GM18511 (cell line): Measurements from ENCODE around the gene SLC2A14.
"Not testable (repeated sequence)": the region's sequence is repeated elsewhere in the genome, so short reads cannot be mapped to it uniquely, and the experiment has no call there.

Experiments
- ATAC-seq: cut with Tn5 transposase; IDR thresholded peaks from one replicate; pipeline ENCODE4 v1.9.1; 2021; ENCODE audit warnings: mild to moderate bottlenecking, moderate library complexity; ENCODE audit not compliant: unreplicated experiment

Gene SLC2A14

GRCh38 chr12:7872566-7873319 lies at the start of gene SLC2A14:
TSS of gene SLC2A14 (minus strand) at chr12:7872915. CDS start at chr12:7869880, 3,035 bp downstream.
- ATAC-seq: no peak

DNA sequence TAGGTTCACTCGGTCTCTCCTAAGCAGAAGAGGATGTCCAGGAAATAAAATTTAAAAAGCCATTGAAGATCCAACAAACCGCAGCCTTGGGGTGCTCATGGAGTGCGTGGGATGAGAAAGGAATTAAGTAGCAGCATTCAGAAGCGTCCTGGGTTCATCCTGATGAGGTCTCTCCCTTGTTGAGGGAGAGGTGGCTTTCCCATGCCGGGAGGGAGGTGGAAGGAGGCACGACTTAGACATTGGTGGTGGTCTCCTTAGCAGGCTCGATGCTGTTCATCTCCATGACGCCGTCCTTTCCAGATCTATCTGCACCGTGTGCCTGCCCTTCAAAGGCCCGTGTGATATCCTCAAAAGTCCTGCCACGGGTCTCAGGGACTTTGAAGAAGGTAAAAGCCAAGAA lies 48.5 kb upstream of the SLC2A14 start:
- ATAC-seq: not testable (repeated sequence)

DNA sequence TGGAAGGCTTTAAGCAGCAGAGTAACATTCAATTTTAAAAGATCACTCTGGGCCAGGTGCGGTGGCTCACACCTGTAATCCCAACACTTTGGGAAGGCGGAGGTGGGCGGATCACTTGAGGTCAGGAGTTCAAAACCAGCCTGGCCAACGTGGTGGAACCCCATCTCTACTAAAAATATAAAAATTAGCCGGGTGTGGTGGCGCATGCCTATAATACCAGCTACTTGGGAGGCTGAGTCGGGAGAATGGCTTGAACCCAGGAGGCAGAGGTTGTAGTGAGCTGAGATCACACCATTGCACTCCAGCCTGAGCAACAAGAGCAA lies 45.5 kb upstream of the SLC2A14 start:
- ATAC-seq: not testable (repeated sequence)

DNA sequence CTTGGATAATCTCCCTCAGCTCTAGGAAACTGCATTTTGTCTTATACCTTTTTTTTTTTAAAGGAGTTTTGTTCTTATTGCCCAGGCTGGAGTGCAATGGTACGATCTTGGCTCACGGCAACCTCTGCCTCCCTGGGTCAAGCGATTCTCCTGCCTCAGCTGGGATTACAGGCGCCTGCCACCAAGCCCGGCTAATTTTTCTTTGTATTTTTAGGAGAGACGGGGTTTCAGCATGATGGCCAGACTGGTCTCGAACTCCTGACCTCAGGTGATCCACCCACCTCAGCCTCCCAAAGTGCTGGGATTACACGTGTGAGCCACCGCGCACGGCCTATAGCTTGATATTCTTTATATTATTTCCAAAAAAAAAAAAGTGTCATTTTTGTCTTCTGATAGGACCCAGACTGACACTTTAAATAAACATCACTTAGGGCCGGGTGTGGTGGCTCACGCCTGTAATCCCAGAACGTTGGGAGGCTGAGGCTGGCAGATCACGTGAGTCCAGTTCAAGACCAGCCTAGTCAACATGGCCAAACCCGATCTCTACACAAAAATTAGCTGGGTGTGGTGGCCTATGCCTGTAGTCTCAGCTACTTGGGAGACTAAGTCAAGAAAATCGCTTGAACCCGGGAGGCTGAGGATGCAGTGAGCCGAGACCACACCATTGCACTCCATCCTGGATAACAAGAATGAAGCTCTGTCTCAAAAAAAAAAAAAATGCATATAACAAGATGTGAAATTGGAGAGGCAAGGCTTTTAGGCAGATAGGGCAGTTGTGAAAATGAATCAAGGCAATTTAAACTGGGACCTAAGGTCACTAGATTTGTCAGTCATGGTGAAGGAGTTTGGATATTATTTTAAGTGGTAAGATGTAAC lies 44.9 kb upstream of the SLC2A14 start:
- ATAC-seq: no peak

- no peak for ATAC-seq
These were observed 44.2 kb upstream of the SLC2A14 start for GRCh38 chr12:7916936-7917335.

DNA sequence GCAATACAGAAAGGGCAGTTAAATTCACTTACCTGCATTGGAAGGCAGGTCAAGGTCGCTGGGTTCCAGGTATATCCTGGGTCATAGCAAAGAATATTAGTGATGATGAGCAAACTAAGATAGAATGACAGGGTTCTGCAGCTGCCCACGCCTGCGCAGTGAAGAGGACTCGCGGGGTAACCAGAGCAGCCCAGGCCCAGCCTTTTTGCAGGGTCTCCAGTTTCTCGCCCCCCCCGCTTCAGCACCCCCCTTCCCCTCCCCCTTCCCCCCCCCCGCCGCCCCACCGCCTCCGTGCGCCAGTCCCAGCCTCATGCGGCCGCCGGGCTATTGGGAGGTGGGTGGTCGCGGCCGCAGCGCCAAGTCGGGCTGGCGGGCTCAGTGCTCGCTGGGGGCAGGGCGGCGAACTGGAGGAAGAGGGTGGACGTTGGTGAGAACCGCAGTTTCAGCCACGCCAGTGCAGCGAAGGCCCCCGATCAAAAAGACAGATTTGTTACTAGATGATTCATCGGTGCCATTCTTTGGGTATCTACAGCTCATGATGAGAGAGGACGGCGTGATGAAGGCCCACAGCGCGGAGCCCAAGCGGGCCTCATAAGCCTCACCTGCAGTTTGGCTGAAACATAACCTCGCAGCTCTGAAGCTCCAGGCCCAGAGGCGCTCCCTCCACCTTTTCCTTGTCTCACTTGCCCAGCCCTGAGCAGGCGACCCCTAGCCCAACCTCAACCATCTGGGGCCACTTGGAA lies 43.1 kb upstream of the SLC2A14 start:
- no peak for ATAC-seq

GRCh38 chr12:7910106-7910505 lies 37.4 kb upstream of the SLC2A14 start:
- not testable (repeated sequence) for ATAC-seq

- ATAC-seq: no peak
These were observed 34.3 kb upstream of the SLC2A14 start for GRCh38 chr12:7907009-7907408.

GRCh38 chr12:7906303-7906702 lies 33.6 kb upstream of the SLC2A14 start:
- ATAC-seq: not testable (repeated sequence)

- not testable (repeated sequence) for ATAC-seq
These were observed 32.9 kb upstream of the SLC2A14 start for GRCh38 chr12:7905600-7906125.

GRCh38 chr12:7905071-7905470 lies 32.4 kb upstream of the SLC2A14 start:
- no peak for ATAC-seq

DNA sequence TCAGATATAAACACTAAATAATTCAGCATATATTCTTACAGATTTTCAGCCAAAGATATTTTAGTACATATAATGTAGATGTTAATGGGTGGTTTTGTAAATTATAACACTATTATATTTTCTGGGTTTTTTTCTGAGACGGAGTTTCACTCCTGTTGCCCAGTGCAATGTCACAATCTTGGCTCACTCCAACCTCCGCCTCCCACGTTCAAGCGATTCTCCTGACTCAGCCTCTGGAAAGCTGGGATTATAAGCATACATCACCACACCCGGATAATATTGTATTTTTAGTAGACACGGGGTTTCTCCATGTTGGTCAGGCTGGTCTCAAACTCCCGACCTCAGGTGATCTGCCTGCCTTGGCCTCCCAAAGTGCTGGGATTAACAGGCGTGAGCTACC lies 29.7 kb upstream of the SLC2A14 start:
- not testable (repeated sequence) for ATAC-seq

DNA sequence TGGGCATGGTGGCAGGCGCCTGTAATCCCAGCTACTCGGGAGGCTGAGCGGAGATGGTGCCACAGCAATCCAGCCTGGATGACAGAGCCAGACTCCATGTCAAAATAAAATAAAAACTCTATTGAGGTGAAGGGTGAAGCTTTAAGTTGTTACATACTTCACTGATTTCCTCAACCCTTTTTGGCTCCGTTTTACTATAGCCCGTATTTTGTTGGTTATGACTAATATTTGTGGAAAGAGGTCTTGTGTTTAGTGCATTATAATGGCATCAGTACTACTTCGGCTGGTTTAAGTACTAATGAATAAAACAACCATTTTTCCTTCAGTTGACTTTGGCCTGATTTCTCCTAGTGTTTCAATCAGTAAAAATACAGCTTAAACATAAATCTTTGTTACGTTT lies 27.0 kb upstream of the SLC2A14 start:
- no peak for ATAC-seq

DNA sequence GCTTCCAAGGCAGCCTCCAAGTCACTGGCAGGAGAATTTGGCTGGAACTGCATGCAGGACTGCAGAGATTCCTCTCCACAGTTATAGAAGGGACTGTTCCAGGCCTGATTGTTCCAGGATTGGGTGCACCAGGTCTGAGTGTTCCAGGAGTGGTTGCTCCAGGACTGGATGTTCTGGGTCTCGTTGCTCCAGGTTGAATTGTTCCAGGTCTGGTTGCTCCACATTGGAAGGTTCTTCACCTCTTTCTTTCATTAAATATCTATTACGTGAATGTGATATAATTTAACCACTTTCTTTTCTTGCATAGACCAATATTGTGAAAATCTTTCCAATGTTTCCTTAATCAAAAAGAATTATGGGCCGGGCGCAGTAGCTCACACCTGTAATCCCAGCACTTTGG lies 24.0 kb upstream of the SLC2A14 start:
- not testable (repeated sequence) for ATAC-seq

DNA sequence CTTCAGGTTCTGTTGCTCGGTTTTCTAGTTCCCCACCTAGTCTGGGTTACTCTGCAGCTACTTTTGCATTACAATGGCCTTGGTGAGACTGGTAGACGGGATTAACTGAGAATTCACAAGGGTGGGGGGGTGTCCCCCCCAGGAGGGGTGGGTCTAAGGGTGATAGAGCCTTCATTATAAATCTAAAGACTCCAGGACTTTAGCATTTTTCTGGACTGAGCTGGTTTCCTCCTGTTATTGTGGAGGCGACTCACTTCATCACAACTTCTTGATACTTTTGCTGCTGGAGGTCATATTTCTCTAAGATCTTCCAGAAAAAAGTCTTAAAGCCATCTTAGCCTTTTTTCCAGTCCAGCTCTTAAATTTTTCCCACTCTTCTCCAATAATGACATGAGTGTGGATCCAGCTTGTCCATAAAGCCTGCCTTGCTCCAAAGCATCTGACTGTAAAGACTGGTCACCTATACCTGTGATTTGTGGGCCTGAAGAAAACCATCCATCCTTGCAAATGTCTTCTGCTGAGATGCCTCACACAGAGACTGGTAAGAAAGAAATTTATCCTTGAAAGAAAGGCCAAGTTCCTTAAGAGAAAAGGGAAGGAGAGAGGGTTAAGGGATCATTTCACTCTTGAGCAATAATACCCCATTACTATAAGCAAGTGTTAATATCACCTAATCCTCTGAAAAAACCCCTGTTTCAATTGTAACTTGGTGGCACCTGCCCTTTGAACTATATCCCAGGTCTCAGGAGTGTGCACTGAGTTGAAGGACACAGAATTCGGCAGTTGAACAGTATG lies 19.7 kb upstream of the SLC2A14 start:
- ATAC-seq: no peak

DNA sequence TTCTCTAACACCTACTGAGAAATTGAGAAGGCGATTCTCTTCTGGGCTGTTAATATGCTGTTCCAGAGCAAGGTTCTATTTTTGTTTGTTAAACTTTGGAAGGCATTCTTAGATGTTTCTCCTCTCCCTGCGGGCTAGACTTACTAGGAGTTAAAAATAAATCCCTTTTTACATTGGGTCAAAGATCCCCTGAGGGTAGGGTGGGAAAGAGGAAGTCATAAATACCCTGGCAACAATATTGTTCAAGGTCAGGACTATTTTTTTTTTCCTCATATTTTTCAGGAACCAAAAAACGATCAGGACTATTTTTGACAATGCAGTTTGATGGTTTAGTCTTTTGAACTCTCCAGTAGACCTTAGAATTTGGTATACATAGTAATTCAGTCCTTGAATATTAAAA lies 12.0 kb upstream of the SLC2A14 start:
- ATAC-seq: no peak

GRCh38 chr12:7881736-7882120 lies 9.0 kb upstream of the SLC2A14 start:
- ATAC-seq: not testable (repeated sequence)

GRCh38 chr12:7880952-7881735 lies 8.4 kb upstream of the SLC2A14 start:
- ATAC-seq: not testable (repeated sequence)

- ATAC-seq: no peak
These were observed 6.5 kb upstream of the SLC2A14 start for GRCh38 chr12:7879246-7879645.

- ATAC-seq: no peak
These were observed 4.7 kb upstream of the SLC2A14 start for GRCh38 chr12:7877420-7877819.
